HG02981 (cell line): ENCODE data around the gene MPRIP.

Experiments
- ATAC-seq: cut with Tn5 transposase; IDR thresholded peaks from one replicate; pipeline ENCODE4 v1.9.1; 2021; ENCODE audit warnings: mild to moderate bottlenecking, moderate library complexity; ENCODE audit not compliant: unreplicated experiment

MPRIP gene

DNA sequence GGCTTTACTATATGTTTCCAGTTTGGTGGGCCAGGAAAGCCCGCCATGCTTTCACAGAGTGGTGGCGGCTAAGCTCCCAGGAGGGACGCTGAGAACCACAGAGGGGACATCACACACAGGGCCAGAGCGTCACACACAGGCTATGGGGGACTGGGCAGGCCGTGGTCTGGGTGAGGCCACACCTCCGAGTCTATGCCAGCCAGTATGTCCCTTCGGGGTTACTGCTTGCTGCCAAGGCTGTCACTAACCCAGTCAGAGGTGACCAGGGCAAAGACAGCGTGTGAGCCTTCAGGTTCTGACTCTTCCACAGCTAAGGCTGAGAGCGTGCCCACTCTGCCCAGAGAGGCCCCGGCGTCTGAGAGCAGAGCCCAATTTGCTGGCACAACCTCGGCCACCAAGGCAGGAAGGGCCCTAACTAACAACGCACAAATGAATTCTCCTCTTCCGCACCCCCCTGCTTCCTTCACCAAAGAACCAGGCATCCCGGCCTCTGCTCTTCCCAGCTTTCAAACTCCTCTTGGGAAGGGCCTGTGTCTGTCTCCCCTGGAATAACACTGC is 161.0 kb downstream of the MPRIP start:
- ATAC-seq, result no peak

- ATAC-seq, result no peak
These were observed 161.9 kb downstream of the MPRIP start for GRCh38 chr17:17204041-17204591.

GRCh38 chr17:17204635-17205231 is 162.5 kb downstream of the MPRIP start:
- ATAC-seq, result no peak

- ATAC-seq, result peak; percentile 51
These were observed 163.3 kb downstream of the MPRIP start for GRCh38 chr17:17205368-17206123.

- peak; percentile 51 for ATAC-seq
These were observed 164.1 kb downstream of the MPRIP start, which contains the start of gene PLD6 for GRCh38 chr17:17206124-17206912. TSS of gene PLD6 (minus strand) at chr17:17206333. CDS start at chr17:17206286, 47 bp downstream.

GRCh38 chr17:17206913-17207335 is 164.7 kb downstream of the MPRIP start:
- no peak for ATAC-seq

GRCh38 chr17:17207998-17208397 is 165.7 kb downstream of the MPRIP start:
- ATAC-seq, result no peak

- ATAC-seq, result no peak
These were observed 171.5 kb downstream of the MPRIP start for GRCh38 chr17:17213775-17214174.

- ATAC-seq, result no peak
These were observed 172.6 kb downstream of the MPRIP start for GRCh38 chr17:17214646-17215436.

DNA sequence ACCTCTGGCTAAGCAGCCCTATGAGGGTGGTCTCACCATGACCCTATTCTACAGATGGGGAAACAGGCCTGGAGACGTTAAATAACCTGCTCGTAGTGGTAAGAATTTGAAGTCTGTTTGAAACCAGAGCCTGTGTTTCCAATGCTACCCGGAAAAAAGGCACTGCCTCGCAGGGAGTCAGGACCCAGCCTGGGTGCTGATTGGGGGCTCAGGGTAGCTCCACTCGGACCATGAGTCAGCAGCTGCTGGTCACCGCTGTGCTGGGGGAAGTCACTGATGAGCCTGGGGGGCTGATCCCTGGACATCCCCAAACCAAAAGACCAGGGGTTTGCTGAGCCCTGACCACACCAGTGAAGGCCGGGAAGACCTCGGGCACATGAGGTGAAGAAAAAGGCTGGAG is 173.3 kb downstream of the MPRIP start:
- no peak for ATAC-seq

- ATAC-seq, result no peak
These were observed 174.0 kb downstream of the MPRIP start for GRCh38 chr17:17216236-17216635.

DNA sequence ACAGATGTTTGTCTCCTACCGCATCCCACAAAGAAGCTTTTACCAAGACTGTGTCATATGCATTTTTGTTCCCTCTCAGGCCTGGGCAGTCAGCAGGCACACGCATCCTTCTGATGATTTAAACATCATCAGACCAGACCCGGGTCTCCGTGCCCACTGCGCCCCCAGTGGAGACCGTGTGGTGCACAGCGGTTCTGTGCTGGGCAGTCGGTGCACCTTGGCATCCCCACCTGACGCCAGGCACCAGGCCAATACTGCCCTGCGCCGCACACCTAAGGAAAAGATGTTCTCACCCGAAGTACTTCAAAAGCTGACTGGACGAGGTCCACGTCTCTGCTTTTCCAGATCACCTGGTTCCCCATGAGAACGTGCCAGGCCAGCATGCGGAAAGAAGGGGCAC is 174.5 kb downstream of the MPRIP start:
- ATAC-seq, result no peak

GRCh38 chr17:17217995-17218394 is 175.7 kb downstream of the MPRIP start:
- no peak for ATAC-seq

GRCh38 chr17:17220529-17220928 is 178.3 kb downstream of the MPRIP start:
- ATAC-seq, result no peak

- ATAC-seq, result no peak
These were observed 179.1 kb downstream of the MPRIP start for GRCh38 chr17:17221329-17221728.

DNA sequence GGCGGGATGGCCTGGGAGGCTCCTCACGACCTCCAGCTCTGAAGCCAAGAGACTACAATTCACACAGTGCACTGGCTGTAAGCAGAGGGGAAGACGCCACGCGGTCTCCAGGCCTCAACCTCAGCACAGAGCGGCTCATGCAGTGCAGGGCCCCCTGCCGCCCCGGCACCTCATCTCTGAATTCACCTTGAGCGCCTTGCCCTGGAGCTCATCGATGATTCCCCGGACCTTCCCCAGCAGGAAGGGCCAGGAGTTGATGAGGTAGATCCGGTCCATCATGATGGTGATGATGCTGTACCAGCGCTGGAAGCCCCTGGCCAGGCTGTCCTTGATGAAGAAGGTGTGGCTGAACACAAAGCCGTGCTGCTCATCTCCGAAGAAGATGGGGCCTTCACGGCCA is 181.5 kb downstream of the MPRIP start:
- no peak for ATAC-seq

DNA sequence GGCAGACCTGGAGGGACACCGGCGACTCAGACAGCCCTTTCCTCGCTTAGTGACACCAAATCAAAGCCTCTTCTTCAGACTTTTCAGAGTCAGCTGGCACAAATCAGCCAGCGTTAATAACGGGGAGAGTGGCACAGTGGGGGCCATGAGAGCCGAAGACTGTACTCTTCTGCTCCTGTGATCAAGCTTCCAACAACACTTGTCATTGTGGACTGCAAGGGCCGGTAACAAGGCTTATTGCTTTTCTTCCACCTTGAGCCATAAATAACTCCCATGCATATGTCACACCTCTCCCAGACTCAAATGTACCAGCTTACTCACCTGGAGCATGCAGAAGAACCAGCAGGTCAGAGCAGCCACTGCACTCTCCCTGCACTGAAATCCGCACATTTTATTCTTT is 181.9 kb downstream of the MPRIP start:
- no peak for ATAC-seq

DNA sequence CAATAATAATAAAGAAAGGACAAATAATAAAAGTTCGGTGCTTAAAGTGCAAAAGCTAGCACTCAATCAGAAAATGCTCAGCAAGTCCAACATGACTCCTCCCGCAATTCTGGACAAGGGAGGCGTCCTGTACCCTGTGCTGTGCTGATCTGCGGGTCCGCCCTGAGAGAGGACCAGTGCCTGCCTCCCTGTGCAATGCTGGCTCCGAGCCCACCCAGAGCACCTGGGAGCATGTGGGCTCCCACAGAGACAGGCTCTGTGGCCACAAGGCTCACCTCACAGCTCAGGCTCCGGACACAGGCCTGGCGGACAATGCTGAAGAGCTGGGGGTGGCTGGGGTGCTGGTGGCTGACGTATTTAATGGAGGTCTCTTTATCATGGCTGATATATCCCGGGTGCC is 183.6 kb downstream of the MPRIP start:
- no peak for ATAC-seq

DNA sequence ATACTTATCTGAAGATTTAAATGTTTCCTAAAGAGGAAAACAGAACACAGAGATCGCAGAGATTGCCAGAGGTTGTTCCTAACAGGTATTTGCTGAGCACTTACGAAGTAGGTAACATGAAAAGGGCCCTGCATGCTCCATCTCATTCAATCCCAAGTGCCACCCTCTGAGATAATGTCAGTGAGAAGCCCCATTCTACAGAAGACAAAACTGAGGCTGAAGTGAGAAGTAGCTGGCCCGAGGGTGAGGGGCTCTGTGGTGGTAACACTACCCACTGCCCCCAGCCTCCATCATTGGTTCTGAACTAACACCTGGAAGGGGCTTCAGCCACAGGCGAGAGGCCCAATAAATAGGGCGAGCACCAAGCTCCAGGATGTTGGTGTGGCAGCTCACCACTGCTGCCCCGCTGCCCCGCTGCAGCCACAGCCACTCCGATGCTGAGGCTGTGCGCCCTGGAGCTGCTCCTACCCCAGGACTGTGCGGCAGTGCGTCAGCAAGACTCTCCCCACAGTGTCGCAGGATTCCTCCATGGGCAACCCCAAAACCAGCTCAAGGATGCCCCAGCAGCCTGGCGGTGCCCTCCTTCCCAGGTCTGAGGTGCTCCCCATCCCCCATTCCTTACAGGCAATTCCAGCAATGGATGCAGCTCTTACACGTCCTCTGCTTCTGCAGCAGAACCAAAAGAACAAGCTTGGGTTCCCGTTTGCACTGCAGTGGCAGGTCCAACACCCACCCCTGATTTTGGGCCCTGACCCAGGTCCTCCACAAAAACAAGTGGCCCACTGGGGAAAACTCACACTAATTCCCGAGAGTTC is 184.4 kb downstream of the MPRIP start:
- no peak for ATAC-seq
